Right renal pelvis (tissue), 4 donors: ENCODE measurements around the gene CLDN16. TPM values are rescaled to one million over a fixed set of nuclear protein-coding genes. Genes with fewer than 3 reads are reported as not detected.

Experiments used
- DNase-seq, 4 donors: peaks; one replicate each; pipeline ENCODE4 v3.0.0-alpha.2; 2013; ENCODE audit warnings: low read depth in 4 of 4, low spot score in 3 of 4, missing footprints in 1 of 4
- polyA plus RNA-seq, 4 donors: library from polyadenylated mRNA; unstranded; fragments of 120-200 nt; gene quantifications; one replicate each; pipeline ENCODE4 v1.2.1, GENCODE V29; 2013; ENCODE audit not compliant: insufficient read length in 4 of 4

The CLDN16 gene, protein sequence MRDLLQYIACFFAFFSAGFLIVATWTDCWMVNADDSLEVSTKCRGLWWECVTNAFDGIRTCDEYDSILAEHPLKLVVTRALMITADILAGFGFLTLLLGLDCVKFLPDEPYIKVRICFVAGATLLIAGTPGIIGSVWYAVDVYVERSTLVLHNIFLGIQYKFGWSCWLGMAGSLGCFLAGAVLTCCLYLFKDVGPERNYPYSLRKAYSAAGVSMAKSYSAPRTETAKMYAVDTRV
- polyA plus RNA-seq, result 10 to 100 TPM; 42.0 to 56.2 (median 48.3) TPM

- DNase-seq, result no peak
Measured at GRCh38 chr3:190387578-190388213, at the start of gene CLDN16. Gene CLDN16 (plus strand): TSS chr3:190388163. CDS start chr3:190388330, 167 bp downstream.

DNA sequence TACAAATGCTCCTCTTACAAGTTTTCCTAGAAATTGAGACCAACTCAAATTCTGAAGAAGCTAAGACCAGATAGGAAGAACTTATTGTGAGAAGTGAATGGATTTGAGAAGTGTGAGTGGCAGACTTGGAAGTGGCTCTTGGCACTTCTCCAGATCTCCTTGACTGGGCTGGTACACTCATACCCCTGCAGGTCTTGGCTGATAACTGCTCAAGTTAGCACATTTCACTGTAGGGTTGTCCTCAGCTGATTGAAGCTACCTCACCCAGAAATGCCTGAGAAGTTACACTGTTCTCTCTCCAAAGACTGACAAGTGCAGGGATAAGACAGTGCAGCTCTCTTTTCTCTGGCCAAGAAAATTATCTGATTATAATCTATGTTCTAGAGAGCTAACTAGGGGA is 49.2 kb upstream of the CLDN16 start:
- no peak for DNase-seq

GRCh38 chr3:190339130-190339529 is 48.8 kb upstream of the CLDN16 start:
- no peak for DNase-seq

DNA sequence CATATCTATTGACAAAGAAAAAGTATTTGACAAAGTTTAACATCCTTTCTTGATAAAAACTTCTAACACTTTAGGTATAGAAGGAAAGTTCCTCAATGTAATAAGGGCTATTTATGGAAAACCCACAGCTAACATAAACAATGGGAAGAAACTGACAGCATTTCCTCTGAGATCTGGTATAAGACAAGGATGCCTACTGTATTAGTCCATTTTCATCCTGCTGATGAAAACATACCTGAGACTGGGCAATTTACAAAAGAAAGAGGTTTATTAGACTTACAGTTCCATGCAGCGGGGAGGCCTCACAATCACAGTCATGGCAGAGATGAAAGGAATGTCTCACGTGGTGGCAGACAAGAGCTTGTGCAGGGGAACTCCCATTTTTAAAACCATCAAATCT is 47.9 kb upstream of the CLDN16 start:
- no peak for DNase-seq

GRCh38 chr3:190345027-190345821 is 42.7 kb upstream of the CLDN16 start:
- no peak for DNase-seq

- DNase-seq, result no peak
Measured at GRCh38 chr3:190345878-190346277, 42.1 kb upstream of the CLDN16 start.

DNA sequence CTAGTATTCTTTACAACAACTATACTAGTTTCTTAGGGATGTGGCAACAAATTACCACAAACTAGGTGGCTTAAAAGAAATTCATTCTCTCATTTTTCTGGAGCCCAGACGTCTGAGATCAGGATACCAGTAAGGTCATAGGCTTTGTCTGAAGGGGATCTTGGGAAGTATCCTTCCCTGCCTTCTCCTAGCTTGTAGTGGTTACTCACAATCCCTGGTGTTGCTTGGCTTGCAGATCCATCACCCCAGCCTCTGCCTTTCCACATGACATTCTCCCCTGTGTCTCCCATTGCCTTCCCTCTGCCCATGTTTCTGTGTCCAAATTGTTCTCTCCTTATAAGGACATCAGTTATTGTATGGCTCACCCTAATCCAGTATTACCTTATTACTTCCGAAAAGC is 41.4 kb upstream of the CLDN16 start:
- DNase-seq, result no peak

- DNase-seq, result no peak
Measured at GRCh38 chr3:190352861-190353457, 35.0 kb upstream of the CLDN16 start.

- DNase-seq, result no peak
Measured at GRCh38 chr3:190356246-190356645, 31.7 kb upstream of the CLDN16 start.

DNA sequence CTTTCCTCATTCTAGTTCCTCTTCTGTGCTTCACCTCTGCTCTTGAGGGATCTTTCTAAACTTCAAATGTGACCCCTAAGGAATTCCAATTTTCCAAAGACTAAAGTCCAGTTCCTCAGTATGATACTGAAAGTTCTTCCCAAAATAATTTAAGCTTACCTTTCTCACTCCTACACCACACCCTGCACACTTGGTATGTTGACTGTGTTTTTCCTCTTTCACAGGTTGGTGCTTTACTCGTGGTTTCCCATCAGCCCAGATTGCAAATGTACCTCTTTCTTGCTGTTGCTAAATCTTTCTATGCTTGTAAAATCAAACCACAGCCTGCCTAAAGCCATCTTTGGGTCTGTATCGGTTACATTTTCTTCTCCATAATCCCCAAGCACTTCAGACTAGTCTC is 30.5 kb upstream of the CLDN16 start:
- no peak for DNase-seq

- DNase-seq, result no peak
Measured at GRCh38 chr3:190359813-190360212, 28.1 kb upstream of the CLDN16 start.

- no peak for DNase-seq
Measured at GRCh38 chr3:190360228-190360627, 27.7 kb upstream of the CLDN16 start.

GRCh38 chr3:190361791-190362190 is 26.2 kb upstream of the CLDN16 start:
- DNase-seq, result no peak

DNA sequence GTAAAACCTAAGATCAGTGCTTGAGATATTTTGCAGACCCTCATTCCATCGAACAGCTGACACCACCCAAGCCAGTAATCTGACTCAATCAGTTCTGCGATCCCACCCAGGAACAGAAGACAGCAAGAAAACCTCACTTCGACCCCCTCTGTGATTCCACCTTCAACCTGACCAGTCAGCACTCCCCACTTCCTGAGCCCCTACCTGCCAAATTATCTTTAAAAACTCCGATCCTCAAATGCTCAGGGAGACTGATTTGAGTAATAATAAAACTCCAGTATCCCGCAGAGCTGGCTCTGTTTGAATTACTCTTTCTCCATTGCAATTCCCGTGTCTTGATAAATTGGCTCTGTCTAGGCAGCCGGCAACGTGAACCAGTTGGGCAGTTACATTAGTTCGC is 25.7 kb upstream of the CLDN16 start:
- DNase-seq, result no peak

GRCh38 chr3:190366133-190366532 is 21.8 kb upstream of the CLDN16 start:
- no peak for DNase-seq

- DNase-seq, result no peak
Measured at GRCh38 chr3:190368881-190369280, 19.1 kb upstream of the CLDN16 start.

GRCh38 chr3:190369668-190370295 is 18.2 kb upstream of the CLDN16 start:
- no peak for DNase-seq

GRCh38 chr3:190370369-190370768 is 17.6 kb upstream of the CLDN16 start:
- DNase-seq, result no peak

DNA sequence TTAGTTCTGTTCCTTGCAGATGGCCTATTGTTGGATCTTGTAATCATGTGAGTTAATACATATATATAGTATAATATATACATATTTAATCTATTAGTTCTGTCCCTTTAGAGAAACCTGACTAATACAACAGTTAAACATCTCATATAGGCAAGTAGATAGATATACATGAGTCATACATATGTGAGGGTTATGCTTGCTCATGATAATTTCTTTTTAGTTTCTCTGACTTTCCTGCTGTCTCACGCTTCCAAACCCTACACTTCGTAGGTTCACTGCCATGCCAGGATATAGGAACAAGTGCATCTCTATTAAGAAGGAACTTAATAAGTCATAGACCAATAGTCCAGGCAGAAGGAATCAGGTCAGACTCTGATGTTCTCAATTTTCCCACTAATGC is 16.8 kb upstream of the CLDN16 start:
- no peak for DNase-seq

- DNase-seq, result no peak
Measured at GRCh38 chr3:190375246-190375645, 12.7 kb upstream of the CLDN16 start.

DNA sequence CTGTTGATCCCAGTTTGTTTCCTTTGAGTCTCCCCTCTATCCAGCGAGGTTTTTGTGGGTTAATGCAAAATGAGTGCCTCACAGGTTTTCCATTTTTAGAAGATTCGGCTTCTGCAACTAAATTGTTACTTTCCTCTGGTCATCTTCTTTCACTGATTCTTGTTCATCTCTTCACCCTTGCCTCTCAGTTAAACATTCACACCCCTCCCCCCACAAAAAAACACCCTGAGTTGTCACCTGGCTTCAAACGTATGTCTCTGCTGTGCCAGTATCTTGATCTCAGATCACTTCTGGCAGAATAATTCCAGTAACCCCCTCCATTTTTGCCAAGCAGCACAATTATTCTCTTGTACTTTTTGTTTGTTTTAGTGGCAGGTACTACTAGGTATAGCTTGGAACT is 12.3 kb upstream of the CLDN16 start:
- no peak for DNase-seq
